CD4-positive, alpha-beta T cell treated with Interleukin-15 for 1 hour (primary cell): ENCODE measurements around the gene SH3GL1.

Source experiments
- DNase-seq: peaks from one replicate; pipeline ENCODE4 v3.0.0-alpha.2; 2020

The SH3GL1 gene

GRCh38 chr19:4375164-4376027 lies 25.0 kb downstream of the SH3GL1 start:
- DNase-seq, result peak; percentile 43

- peak; percentile 52 for DNase-seq
Measured at GRCh38 chr19:4374498-4375163, 25.7 kb downstream of the SH3GL1 start.

- DNase-seq, result peak; percentile 31
Measured at GRCh38 chr19:4373601-4374497, 26.5 kb downstream of the SH3GL1 start.

- DNase-seq, result no peak
Measured at GRCh38 chr19:4373013-4373367, 27.4 kb downstream of the SH3GL1 start.

GRCh38 chr19:4372165-4373012 lies 28.0 kb downstream of the SH3GL1 start:
- DNase-seq, result no peak

- DNase-seq, result no peak
Measured at GRCh38 chr19:4371247-4372164, 28.8 kb downstream of the SH3GL1 start.

GRCh38 chr19:4370418-4371041 lies 29.8 kb downstream of the SH3GL1 start:
- no peak for DNase-seq

- DNase-seq, result peak; percentile 77
Measured at GRCh38 chr19:4369888-4370260, 30.5 kb downstream of the SH3GL1 start.

- DNase-seq, result peak; percentile 81
Measured at GRCh38 chr19:4369109-4369887, 31.0 kb downstream of the SH3GL1 start.

GRCh38 chr19:4368128-4368820 lies 32.1 kb downstream of the SH3GL1 start:
- DNase-seq, result no peak

- DNase-seq, result peak; percentile 25
Measured at GRCh38 chr19:4367781-4368127, 32.6 kb downstream of the SH3GL1 start.

- DNase-seq, result no peak
Measured at GRCh38 chr19:4367336-4367723, 33.0 kb downstream of the SH3GL1 start.

GRCh38 chr19:4366666-4367335 lies 33.5 kb downstream of the SH3GL1 start:
- no peak for DNase-seq

- DNase-seq, result no peak
Measured at GRCh38 chr19:4365791-4366665, 34.3 kb downstream of the SH3GL1 start.

- DNase-seq, result no peak
Measured at GRCh38 chr19:4365341-4365740, 35.0 kb downstream of the SH3GL1 start.

GRCh38 chr19:4363571-4364304 lies 36.6 kb downstream of the SH3GL1 start:
- no peak for DNase-seq
